ENCODE measurements around the gene LRRC72. TPM values are rescaled to one million over a fixed set of nuclear protein-coding genes. Genes with fewer than 3 reads are reported as not detected.
A peak's percentile ranks its signal among the peaks of the same experiment; 100 is the strongest.

The LRRC72 gene
- total RNA-seq, result not detected in 2 replicates

- H3K27me3 ChIP-seq (ENCODE audit: control insufficient read depth, insufficient read depth, low read length), result no peaks in the 10 kb centered on the region
- no peaks in the 10 kb centered on the region for H3K36me3 ChIP-seq (ENCODE audit: control insufficient read depth, insufficient read depth, low read length)
- TF ChIP-seq CTCF (IDR thresholded peaks at IDR 0.05; ENCODE audit: insufficient read depth, low read length, severe bottlenecking), result no peak
- no peak for FAIRE-seq
- no peak within 1 kb of the TSS for H3K4me3 ChIP-seq (ENCODE audit: low read depth, low read length)
- no peak for DNase-seq (ENCODE audit: low read depth)
Measured at GRCh38 chr7:16526742-16527540, at the start of gene LRRC72. Gene LRRC72 (plus strand): TSS chr7:16526825. CDS start chr7:16526953, 128 bp downstream.

- no peak overlapping the region for H3K4me3 ChIP-seq (ENCODE audit: low read depth, low read length)
Measured at GRCh38 chr7:16479161-16479560, 47.5 kb upstream of the LRRC72 start.

GRCh38 chr7:16479591-16479990 lies 47.0 kb upstream of the LRRC72 start:
- FAIRE-seq, result no peak
- TF ChIP-seq CTCF (IDR thresholded peaks at IDR 0.05; ENCODE audit: insufficient read depth, low read length, severe bottlenecking), result no peak
- no peak for DNase-seq (ENCODE audit: low read depth)
- no peak overlapping the region for H3K4me3 ChIP-seq (ENCODE audit: low read depth, low read length)
- peaks cover 2% of the 10 kb centered on the region for H3K27me3 ChIP-seq (ENCODE audit: control insufficient read depth, insufficient read depth, low read length)
- no peaks in the 10 kb centered on the region for H3K36me3 ChIP-seq (ENCODE audit: control insufficient read depth, insufficient read depth, low read length)

More at GRCh38 chr7:16479161-16479560, 47.5 kb upstream of the LRRC72 start:
- TF ChIP-seq CTCF (IDR thresholded peaks at IDR 0.05; ENCODE audit: insufficient read depth, low read length, severe bottlenecking), result no peak
- Histone ChIP-seq H3K36me3 (ENCODE audit: control insufficient read depth, insufficient read depth, low read length) (no peaks in the 10 kb centered on the region), H3K27me3 (ENCODE audit: control insufficient read depth, insufficient read depth, low read length) (peaks cover 2% of the 10 kb centered on the region)
- no peak for DNase-seq (ENCODE audit: low read depth)
- no peak for FAIRE-seq

GRCh38 chr7:16484453-16485158 lies 42.0 kb upstream of the LRRC72 start:
- TF ChIP-seq CTCF (IDR thresholded peaks at IDR 0.05; ENCODE audit: insufficient read depth, low read length, severe bottlenecking), result no peak
- DNase-seq (ENCODE audit: low read depth) (peak; percentile 95), FAIRE-seq (no peak)
- H3K36me3 ChIP-seq (ENCODE audit: control insufficient read depth, insufficient read depth, low read length), result no peaks in the 10 kb centered on the region
- H3K4me3 ChIP-seq (ENCODE audit: low read depth, low read length), result no peak overlapping the region
- H3K27me3 ChIP-seq (ENCODE audit: control insufficient read depth, insufficient read depth, low read length), result no peaks in the 10 kb centered on the region

GRCh38 chr7:16491148-16491547 lies 35.5 kb upstream of the LRRC72 start:
- no peak for FAIRE-seq
- DNase-seq (ENCODE audit: low read depth), result peak; percentile 17
- Histone ChIP-seq H3K4me3 (ENCODE audit: low read depth, low read length) (no peak overlapping the region), H3K27me3 (ENCODE audit: control insufficient read depth, insufficient read depth, low read length) (no peaks in the 10 kb centered on the region), H3K36me3 (ENCODE audit: control insufficient read depth, insufficient read depth, low read length) (no peaks in the 10 kb centered on the region)
- TF ChIP-seq CTCF (IDR thresholded peaks at IDR 0.05; ENCODE audit: insufficient read depth, low read length, severe bottlenecking), result no peak
